ENCODE data around the gene MB.
"Not testable (repeated sequence)": the region's sequence is repeated elsewhere in the genome, so short reads cannot be mapped to it uniquely, and the experiment has no call there.

MB gene

GRCh38 chr22:35630387-35630793 is 13.3 kb upstream of the MB start:
- FAIRE-seq (no peak), DNase-seq (ENCODE audit: insufficient read length, low spot score) (no peak)
- TF ChIP-seq PAX5 (IDR thresholded peaks at IDR 0.05; ENCODE audit: insufficient read depth, low read length, severe bottlenecking) (no peak), TAF1 (IDR thresholded peaks at IDR 0.05; ENCODE audit: low read depth, low read length) (no peak), POU2F2 (IDR thresholded peaks at IDR 0.05; ENCODE audit: low read depth, low read length) (no peak), POLR2AphosphoS5 (IDR thresholded peaks at IDR 0.05; ENCODE audit: low read depth, low read length) (no peak), SPI1 (IDR thresholded peaks at IDR 0.05; ENCODE audit: low read depth, low read length) (no peak)

GRCh38 chr22:35629406-35630216 is 12.5 kb upstream of the MB start:
- peak; percentile 52 for FAIRE-seq
- DNase-seq (ENCODE audit: insufficient read length, low spot score): peak; percentile 31
- no peak for TF ChIP-seq PAX5 (IDR thresholded peaks at IDR 0.05; ENCODE audit: insufficient read depth, low read length, severe bottlenecking)
- TF ChIP-seq SPI1 (IDR thresholded peaks at IDR 0.05; ENCODE audit: low read depth, low read length): peak; percentile 63
- no peak for TF ChIP-seq POLR2AphosphoS5 (IDR thresholded peaks at IDR 0.05; ENCODE audit: low read depth, low read length)
- TF ChIP-seq POU2F2 (IDR thresholded peaks at IDR 0.05; ENCODE audit: low read depth, low read length): peak; percentile 81
- no peak for TF ChIP-seq POLR2A (IDR thresholded peaks at IDR 0.05; ENCODE audit: low read depth, low read length)
- TF ChIP-seq TAF1 (IDR thresholded peaks at IDR 0.05; ENCODE audit: low read depth, low read length): no peak

- DNase-seq (ENCODE audit: insufficient read length, low spot score): no peak
- FAIRE-seq: no peak
- no peak for TF ChIP-seq SPI1 (IDR thresholded peaks at IDR 0.05; ENCODE audit: low read depth, low read length)
- TF ChIP-seq PAX5 (IDR thresholded peaks at IDR 0.05; ENCODE audit: insufficient read depth, low read length, severe bottlenecking): no peak
- no peak for TF ChIP-seq POU2F2 (IDR thresholded peaks at IDR 0.05; ENCODE audit: low read depth, low read length)
- no peak for TF ChIP-seq POLR2AphosphoS5 (IDR thresholded peaks at IDR 0.05; ENCODE audit: low read depth, low read length)
- TF ChIP-seq TAF1 (IDR thresholded peaks at IDR 0.05; ENCODE audit: low read depth, low read length): no peak
- TF ChIP-seq POLR2A (IDR thresholded peaks at IDR 0.05; ENCODE audit: low read depth, low read length): no peak
Observed at GRCh38 chr22:35628732-35629131, 11.6 kb upstream of the MB start.

GRCh38 chr22:35627267-35628041 is 10.3 kb upstream of the MB start:
- DNase-seq (ENCODE audit: insufficient read length, low spot score): peak; percentile 25
- TF ChIP-seq PAX5 (IDR thresholded peaks at IDR 0.05; ENCODE audit: insufficient read depth, low read length, severe bottlenecking) (no peak), POLR2A (IDR thresholded peaks at IDR 0.05; ENCODE audit: low read depth, low read length) (no peak), TAF1 (IDR thresholded peaks at IDR 0.05; ENCODE audit: low read depth, low read length) (no peak), SPI1 (IDR thresholded peaks at IDR 0.05; ENCODE audit: low read depth, low read length) (no peak), POLR2AphosphoS5 (IDR thresholded peaks at IDR 0.05; ENCODE audit: low read depth, low read length) (no peak), POU2F2 (IDR thresholded peaks at IDR 0.05; ENCODE audit: low read depth, low read length) (no peak)
- FAIRE-seq: peak; percentile 90

- FAIRE-seq: no peak
- no peak for DNase-seq (ENCODE audit: insufficient read length, low spot score)
- TF ChIP-seq PAX5 (IDR thresholded peaks at IDR 0.05; ENCODE audit: insufficient read depth, low read length, severe bottlenecking) (no peak), POLR2AphosphoS5 (IDR thresholded peaks at IDR 0.05; ENCODE audit: low read depth, low read length) (no peak), POU2F2 (IDR thresholded peaks at IDR 0.05; ENCODE audit: low read depth, low read length) (no peak), POLR2A (IDR thresholded peaks at IDR 0.05; ENCODE audit: low read depth, low read length) (no peak), TAF1 (IDR thresholded peaks at IDR 0.05; ENCODE audit: low read depth, low read length) (no peak), SPI1 (IDR thresholded peaks at IDR 0.05; ENCODE audit: low read depth, low read length) (no peak)
Observed at GRCh38 chr22:35625763-35626432, 8.8 kb upstream of the MB start.

GRCh38 chr22:35624547-35624946 is 7.4 kb upstream of the MB start:
- TF ChIP-seq SPI1 (IDR thresholded peaks at IDR 0.05; ENCODE audit: low read depth, low read length) (no peak), TAF1 (IDR thresholded peaks at IDR 0.05; ENCODE audit: low read depth, low read length) (no peak), POU2F2 (IDR thresholded peaks at IDR 0.05; ENCODE audit: low read depth, low read length) (no peak), POLR2AphosphoS5 (IDR thresholded peaks at IDR 0.05; ENCODE audit: low read depth, low read length) (no peak), PAX5 (IDR thresholded peaks at IDR 0.05; ENCODE audit: insufficient read depth, low read length, severe bottlenecking) (no peak), POLR2A (IDR thresholded peaks at IDR 0.05; ENCODE audit: low read depth, low read length) (no peak)
- FAIRE-seq: no peak
- DNase-seq (ENCODE audit: insufficient read length, low spot score): no peak

GRCh38 chr22:35623885-35624284 is 6.8 kb upstream of the MB start:
- FAIRE-seq; DNase-seq (ENCODE audit: insufficient read length, low spot score): not testable (repeated sequence)

- no peak for FAIRE-seq
- DNase-seq (ENCODE audit: insufficient read length, low spot score): no peak
- no peak for TF ChIP-seq SPI1 (IDR thresholded peaks at IDR 0.05; ENCODE audit: low read depth, low read length)
- no peak for TF ChIP-seq POU2F2 (IDR thresholded peaks at IDR 0.05; ENCODE audit: low read depth, low read length)
Observed at GRCh38 chr22:35622191-35622913, 5.2 kb upstream of the MB start.

- TF ChIP-seq PAX5 (IDR thresholded peaks at IDR 0.05; ENCODE audit: insufficient read depth, low read length, severe bottlenecking) (no peak), POLR2AphosphoS5 (IDR thresholded peaks at IDR 0.05; ENCODE audit: low read depth, low read length) (no peak), SPI1 (IDR thresholded peaks at IDR 0.05; ENCODE audit: low read depth, low read length) (no peak), POU2F2 (IDR thresholded peaks at IDR 0.05; ENCODE audit: low read depth, low read length) (no peak), POLR2A (IDR thresholded peaks at IDR 0.05; ENCODE audit: low read depth, low read length) (no peak), TAF1 (IDR thresholded peaks at IDR 0.05; ENCODE audit: low read depth, low read length) (no peak)
- FAIRE-seq (no peak), DNase-seq (ENCODE audit: insufficient read length, low spot score) (no peak)
Observed at GRCh38 chr22:35621451-35621850, 4.3 kb upstream of the MB start.

Data from GM12891 (cell line).